Prostate gland (tissue), 2 donors: ENCODE data around the gene INHA.

Experiments
- POLR2A ChIP-seq: fragments of 450-650 bp; IDR thresholded peaks from one replicate; pipeline ENCODE4 v1.6.1; 2016; ENCODE audit warnings: antibody characterized with exemption, mild to moderate bottlenecking
- TF ChIP-seq, protein P1 (sequence below), 4 experiments: fragments of 200-600 bp in 2 of 4; fragments of 450-650 bp in 2 of 4; sonication (generic) in 2 of 4; IDR thresholded peaks; 1 replicate in 3 of 4; 2 replicates in 1 of 4; pipeline ENCODE4 v1.5.1; 2016 to 2019; ENCODE audit warnings: antibody characterized with exemption in 4 of 4, mild to moderate bottlenecking in 2 of 4, moderate library complexity in 2 of 4

DNA sequence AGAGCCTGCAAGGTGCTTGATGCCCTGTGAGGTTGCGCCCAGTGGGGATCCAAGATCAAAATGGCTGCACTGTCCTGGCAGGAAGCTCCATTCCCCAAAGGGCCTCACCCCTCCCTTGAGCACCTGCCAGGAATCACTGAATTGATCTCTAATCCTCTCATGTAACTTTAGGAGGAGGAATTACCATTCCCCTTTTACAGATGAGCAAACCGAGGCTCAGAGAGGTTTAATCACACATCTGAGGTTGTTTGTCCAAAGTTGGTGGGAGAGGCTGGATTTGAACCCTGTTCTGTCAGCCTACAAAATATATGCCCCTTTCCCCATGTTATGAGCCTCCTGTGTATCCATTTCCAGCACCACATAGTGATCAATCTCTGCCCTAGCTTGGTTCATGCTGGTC is 47.3 kb upstream of the INHA start:
- TF ChIP-seq, protein P1, sequence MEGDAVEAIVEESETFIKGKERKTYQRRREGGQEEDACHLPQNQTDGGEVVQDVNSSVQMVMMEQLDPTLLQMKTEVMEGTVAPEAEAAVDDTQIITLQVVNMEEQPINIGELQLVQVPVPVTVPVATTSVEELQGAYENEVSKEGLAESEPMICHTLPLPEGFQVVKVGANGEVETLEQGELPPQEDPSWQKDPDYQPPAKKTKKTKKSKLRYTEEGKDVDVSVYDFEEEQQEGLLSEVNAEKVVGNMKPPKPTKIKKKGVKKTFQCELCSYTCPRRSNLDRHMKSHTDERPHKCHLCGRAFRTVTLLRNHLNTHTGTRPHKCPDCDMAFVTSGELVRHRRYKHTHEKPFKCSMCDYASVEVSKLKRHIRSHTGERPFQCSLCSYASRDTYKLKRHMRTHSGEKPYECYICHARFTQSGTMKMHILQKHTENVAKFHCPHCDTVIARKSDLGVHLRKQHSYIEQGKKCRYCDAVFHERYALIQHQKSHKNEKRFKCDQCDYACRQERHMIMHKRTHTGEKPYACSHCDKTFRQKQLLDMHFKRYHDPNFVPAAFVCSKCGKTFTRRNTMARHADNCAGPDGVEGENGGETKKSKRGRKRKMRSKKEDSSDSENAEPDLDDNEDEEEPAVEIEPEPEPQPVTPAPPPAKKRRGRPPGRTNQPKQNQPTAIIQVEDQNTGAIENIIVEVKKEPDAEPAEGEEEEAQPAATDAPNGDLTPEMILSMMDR (IDR thresholded peaks at IDR 0.05) = no peak
- TF ChIP-seq POLR2A = no peak
